Left renal pelvis (tissue), 4 donors: ENCODE results near the gene MALSU1. TPM values are rescaled to one million over a fixed set of nuclear protein-coding genes. Genes with fewer than 3 reads are reported as not detected.
"Not testable (repeated sequence)": the region's sequence is repeated elsewhere in the genome, so short reads cannot be mapped to it uniquely, and the experiment has no call there.

Experiments used
- DNase-seq, 4 donors: peaks; one replicate each; pipeline ENCODE4 v3.0.0-alpha.2; 2013; ENCODE audit warnings: low read depth in 4 of 4, low spot score in 3 of 4
- polyA plus RNA-seq, 4 donors: library from polyadenylated mRNA; unstranded; fragments of 120-200 nt; gene quantifications; one replicate each; pipeline ENCODE4 v1.2.1, GENCODE V29; 2013; ENCODE audit not compliant: insufficient read length in 4 of 4

The MALSU1 gene
- polyA plus RNA-seq, 4 donors, result 43.3 to 56.8 (median 48.2) TPM

GRCh38 chr7:23285657-23286646 lies 13.2 kb upstream of the MALSU1 start:
- DNase-seq, result no peak

DNA sequence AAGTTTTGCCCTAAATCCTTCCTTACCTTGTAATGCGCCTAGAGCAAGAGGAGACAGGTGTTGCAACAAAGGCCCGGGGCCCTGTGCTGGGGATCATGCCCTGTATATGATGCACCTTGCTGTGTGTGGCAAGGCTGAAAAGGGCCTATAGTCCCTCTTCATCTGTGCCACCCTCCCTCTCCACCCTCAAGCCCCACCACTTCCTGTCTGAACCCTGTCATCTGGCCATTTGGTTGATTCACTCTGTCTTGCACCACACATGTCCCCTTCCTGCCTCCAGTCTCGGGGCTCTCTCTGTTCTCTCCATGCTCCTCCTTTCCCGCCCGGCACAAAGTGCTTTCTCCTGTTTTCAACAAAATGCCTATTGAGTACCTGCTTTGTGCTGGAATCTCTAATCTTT lies 11.5 kb upstream of the MALSU1 start:
- no peak for DNase-seq

DNA sequence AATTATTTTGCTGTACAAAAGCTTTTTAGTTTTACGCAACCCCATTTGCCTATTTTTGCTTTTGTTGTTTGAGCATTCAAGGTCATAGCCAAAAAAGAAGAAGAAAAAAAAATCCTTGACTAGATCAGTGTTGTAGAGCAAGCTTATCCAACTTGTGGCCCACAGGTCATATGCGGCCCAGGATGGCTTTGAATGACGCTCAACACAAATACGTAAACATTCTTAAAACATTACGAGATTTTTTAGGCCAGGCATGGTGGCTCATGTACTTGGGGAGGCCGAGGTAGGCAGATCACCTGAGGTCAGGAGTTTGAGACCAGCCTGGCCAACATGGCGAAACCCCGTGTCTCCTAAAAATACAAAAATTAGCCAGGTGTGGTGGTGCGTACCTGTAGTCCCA lies 8.1 kb upstream of the MALSU1 start:
- no peak for DNase-seq

DNA sequence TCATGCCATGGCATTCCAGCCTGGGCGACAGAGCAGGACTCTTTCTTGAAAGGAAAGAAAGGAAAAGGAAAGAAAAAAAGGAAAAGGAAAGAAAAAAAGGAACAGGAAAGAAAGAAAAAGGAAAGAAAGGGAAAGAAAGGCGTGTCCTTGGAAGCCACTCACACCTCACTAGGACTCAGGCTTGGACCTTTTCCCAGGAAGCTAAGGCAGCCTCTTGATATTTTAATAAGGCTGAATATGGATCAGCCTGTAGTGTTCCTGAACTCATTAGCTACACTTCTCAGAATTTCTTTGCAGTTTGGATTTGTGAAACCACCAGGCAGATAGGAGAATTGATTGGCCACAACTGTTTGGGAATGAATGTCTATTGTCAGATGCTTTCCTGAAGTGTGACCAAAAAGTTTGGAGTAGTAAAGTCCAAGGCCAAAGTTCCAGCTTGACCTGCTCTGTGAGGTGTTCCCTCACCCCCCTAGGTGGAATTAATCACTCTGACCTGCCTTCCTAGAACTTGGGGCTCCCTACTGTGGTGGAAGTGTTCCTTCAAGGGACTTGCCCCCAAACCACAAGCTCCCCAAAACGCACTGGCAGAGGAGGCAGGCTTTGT lies 7.1 kb upstream of the MALSU1 start:
- DNase-seq, result no peak

DNA sequence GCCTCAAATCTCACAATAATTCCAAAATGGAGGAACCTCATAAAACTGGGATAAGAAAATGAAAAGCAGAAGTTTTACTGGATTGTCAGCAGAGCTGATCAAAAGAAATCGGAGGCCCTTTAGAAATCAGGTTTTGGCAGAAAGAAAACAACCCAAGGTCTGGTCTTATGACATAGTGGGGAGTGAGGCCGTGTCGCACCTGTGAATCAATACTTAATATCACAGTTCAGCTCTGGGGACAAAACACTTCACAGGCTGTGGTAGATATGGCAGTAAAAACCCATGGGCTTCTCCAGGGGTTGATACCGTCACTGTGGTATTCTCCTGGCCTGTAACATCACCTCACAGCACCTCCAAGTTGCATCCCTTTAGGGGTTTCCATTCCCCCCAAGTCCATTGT lies 6.5 kb upstream of the MALSU1 start:
- no peak for DNase-seq

DNA sequence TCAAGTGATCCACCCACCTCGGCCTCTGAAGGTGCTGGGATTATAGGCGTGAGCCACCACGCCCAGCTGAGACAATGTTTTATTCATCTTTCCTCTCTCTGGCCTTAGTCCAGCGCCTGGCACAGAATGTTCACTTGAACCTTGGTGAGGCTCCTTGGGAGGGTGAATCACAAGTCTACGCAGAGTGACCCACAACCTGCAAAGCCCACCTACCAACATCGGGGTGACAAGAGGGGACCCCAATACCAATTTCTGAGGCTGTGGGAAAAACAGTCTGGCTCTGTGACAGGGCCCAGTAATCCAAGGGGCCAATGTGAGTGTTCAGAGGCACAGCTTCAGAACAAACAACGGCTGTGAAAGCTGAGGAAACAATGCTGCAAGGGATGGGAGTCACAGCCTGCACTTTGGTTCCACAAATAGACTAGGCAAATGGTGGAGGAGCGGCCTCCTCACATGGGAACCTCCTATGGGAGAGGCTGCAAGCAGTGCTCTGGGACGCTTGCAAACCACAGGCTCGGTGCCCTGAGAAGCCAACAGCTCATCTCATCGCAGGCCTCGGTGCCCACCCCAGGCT lies 5.6 kb upstream of the MALSU1 start:
- no peak for DNase-seq

- DNase-seq, result no peak
Measured at GRCh38 chr7:23294549-23295400, 4.4 kb upstream of the MALSU1 start.

DNA sequence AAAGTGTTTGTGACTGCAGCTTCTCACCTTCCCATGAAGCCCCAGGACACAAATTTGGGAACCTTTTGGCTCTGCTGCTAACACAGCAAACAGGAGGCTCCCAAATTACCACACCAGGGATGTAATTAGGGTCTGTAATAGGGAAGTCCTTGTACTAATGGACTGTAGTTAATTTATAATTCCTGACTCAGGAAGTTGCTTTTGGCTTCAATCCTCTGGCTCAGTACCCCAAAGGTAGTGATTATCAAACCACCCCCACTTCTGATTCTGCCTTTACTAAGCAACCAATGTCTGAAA lies 3.8 kb upstream of the MALSU1 start:
- no peak for DNase-seq

DNA sequence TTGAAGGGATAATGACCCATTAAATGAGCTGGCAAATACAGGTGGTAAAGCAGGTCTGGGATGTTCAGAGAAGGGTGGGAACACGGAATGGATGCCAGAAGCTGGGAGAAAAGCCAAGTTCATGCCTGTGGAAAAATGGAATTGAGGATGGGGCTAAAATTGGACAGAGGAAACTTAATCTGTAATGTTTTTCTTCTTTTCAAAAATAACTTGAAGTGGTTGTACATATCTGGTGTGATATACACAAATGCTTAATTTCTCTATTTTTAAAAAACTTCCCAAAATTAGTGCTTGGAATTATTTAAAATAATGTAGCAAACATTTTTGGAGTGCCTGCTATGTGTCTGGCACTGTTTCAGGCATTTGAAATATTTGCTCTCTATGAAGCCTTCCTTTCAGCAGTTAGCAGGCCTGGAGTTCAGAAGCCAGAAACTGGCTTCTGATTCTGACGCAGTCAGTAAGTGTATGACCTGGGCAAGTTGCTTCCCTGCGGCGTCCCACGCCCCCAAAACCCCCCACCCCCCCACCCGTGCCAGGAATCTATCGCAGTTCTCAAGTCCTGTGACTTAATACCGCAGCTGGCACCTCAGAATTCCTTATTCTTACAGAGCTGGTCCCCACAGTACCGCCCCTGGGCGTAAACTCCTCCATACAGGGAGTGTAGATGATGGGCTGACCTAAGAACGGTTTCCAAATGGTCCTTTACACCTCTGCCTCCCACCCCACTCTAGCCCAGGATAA lies 828 bp upstream of the MALSU1 start:
- DNase-seq, result no peak

DNA sequence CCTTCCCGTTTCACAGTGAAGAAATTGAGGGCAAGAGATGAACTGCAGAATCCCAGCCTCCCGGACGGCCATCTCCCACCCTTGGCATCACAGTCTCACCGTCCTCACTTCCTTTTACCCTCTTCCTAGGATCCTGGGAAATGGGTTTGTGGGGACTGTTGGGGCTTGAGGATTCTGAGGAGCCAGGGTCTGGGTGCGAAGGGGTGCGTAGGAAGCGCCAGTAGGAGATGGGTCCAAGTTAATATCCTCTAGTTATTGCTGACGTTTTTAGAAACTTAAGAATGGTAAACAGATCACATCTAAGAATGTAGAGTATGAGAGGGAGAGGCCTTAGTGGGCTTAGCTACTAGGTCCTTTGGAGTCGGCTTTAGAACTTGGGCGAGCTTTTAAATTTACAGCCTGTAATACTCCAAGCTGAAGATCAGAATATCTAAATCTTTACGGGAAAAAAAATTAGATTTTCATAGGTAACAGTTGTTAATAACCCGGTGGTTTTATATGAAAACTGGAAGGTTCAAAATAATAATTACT lies 696 bp downstream of the MALSU1 start:
- DNase-seq, result no peak

DNA sequence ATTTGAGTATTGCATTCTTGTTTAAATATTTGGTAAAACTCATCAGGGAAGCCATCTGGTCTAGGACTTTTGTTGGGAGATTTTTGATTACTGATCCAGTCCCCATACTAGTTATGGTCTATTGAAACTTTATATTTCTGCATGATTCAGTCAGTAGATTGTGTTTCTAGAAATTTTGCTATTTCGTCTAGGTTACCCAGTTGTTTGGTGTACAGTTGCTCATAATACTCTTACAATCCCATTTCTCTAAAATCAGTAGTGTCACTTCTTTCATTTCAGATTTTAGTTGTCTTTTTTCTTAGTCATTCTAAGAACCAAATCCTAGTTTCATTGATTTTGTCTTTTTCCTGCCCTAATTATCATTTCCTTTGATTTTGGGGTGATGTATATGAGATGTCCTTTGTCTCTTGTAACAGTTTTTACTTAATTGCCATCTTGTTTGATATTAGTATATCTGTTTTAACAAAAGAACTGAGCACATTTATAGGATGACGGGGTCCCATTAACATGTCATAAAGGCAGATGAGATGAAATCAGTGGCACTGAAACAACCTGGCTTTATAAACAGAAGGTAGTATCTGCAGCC lies 7.9 kb downstream of the MALSU1 start:
- DNase-seq, result no peak

DNA sequence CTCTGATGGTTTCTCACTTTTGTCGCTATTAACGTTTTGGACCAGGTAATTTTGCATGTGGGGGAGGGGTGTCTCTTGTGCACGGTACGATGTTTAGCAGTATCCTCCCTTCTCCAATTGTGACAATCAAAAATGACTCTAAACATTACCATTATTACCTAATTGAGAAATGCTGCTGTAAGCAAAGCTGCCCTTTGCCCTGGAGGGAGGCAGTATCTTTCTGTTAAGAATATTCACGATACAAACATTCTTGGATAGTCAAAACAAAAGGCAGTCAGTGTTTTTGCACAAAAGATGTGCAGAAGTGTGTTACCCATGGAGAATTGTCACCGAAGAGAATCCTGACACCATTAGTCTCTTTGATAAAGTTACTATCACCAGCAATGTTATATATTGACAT lies 9.6 kb downstream of the MALSU1 start:
- no peak for DNase-seq

GRCh38 chr7:23312141-23312540 lies 13.0 kb downstream of the MALSU1 start:
- DNase-seq, result not testable (repeated sequence)

- DNase-seq, result no peak
Measured at GRCh38 chr7:23315366-23315765, 16.2 kb downstream of the MALSU1 start.

DNA sequence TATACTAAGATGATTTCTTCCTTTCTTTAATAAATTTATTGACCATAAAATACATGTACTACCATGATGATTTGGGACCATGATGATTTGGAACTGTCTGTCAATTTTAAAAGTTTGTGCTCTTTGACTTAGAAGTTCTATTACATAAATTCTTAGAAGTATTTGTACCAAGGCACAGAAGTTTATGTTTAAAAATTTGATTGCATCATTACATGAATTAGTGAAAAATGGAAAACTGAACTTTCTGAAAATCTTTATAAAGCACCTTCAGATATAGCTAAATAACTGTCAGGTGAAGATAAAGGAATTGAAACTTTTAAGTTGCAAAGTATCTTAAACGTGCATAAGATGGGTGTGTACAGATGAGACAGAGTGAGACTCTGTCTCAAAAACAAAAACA lies 32.0 kb downstream of the MALSU1 start:
- no peak for DNase-seq

DNA sequence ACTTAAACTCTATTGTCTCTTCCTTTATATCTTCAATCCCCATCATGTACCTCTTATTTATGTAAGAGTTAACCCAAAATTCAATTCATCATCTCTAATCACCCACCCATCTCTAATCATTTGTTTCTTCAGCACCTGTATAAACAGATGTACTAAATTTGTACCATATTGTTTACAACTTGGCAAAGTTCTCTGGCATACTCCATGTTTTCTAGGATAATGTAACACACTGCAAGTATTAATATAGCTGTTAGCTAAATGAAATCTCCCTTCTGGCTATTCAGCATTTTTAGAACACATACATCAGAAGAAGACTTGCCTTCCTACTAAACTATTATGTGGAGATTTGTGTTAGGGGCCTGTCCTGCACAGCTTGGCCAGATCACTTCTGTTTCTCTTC lies 33.1 kb downstream of the MALSU1 start:
- no peak for DNase-seq

GRCh38 chr7:23332910-23333612 lies 33.9 kb downstream of the MALSU1 start:
- DNase-seq, result no peak

- DNase-seq, result no peak
Measured at GRCh38 chr7:23333671-23334246, 34.6 kb downstream of the MALSU1 start.
